GM12891 (cell line): ENCODE results near the gene CHCHD10.

Experiments used
- POLR2A ChIP-seq: IDR thresholded peaks from 2 replicates; pipeline ENCODE4 v1.6.1; 2011; ENCODE audit warnings: low read depth, low read length, control low read depth
- TAF1 ChIP-seq: IDR thresholded peaks from 2 replicates; pipeline ENCODE4 v1.6.1; 2011; ENCODE audit warnings: low read depth, low read length, control low read depth

GRCh38 chr22:23781065-23781464 lies 13.3 kb upstream of the CHCHD10 start:
- TF ChIP-seq POLR2A = no peak
- no peak for TF ChIP-seq TAF1
